GM18505 (cell line): ENCODE data around the gene PHF13.

ENCODE experiments used
- ATAC-seq: cut with Tn5 transposase; IDR thresholded peaks from one replicate; pipeline ENCODE4 v1.9.1; 2021; ENCODE audit not compliant: unreplicated experiment
- POLR2A ChIP-seq: IDR thresholded peaks from 4 replicates; pipeline ENCODE4 v1.6.1; 2011; ENCODE audit warnings: borderline replicate concordance; ENCODE audit not compliant: insufficient read depth, insufficient read length; ENCODE audit errors: extremely low read depth

PHF13 gene

GRCh38 chr1:6601049-6601922, 12.2 kb upstream of the PHF13 start:
- no peak for ATAC-seq
- no peak for TF ChIP-seq POLR2A

DNA sequence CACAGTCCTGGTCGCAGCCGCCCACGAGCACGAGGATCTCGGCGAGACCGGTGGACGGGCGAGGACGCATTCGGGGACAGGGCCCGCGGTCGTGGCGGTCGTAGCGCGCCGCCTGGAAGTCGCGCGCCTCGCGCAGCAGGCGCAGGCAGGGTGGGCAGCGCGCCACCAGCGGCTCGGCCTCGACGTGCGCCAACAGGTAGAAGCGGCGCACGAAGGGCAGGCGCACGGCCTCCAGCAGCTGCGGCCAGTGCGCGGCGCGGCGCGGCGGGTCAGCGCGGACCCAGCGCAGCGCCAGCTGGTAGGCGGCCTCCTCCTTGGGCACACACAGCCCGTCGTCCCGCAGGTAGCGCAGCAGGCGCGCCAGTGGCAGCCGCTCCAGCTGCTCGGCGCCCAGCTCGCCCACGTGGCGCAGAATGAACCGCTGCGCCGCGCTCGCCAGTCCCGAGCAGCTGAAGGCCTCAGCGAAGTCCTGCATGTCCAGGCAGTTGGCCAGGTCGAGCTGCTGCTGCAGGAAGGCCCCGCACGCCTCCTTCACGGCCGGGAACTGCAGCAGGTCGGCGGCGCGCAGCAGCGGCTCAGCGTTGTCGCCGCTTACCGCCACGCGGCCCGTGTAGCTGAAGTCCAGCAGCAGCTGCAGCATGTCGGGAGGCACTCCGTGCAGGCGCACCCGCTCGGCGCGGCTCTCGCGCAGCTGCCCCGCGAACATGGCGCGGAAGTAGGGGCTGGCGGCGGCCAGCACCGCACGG, 11.4 kb upstream of the PHF13 start:
- ATAC-seq: peak; percentile 28
- TF ChIP-seq POLR2A: no peak

- peak; percentile 93 for TF ChIP-seq POLR2A
- ATAC-seq: peak; percentile 60
Observed at GRCh38 chr1:6602669-6603237, 10.8 kb upstream of the PHF13 start, which contains the start of gene KLHL21. KLHL21 (minus strand) TSS chr1:6602869; CDS start chr1:6602817, 52 bp downstream.

GRCh38 chr1:6603238-6603914, 10.2 kb upstream of the PHF13 start:
- peak; percentile 29 for ATAC-seq
- TF ChIP-seq POLR2A: peak; percentile 52

GRCh38 chr1:6603915-6604558, 9.5 kb upstream of the PHF13 start:
- no peak for TF ChIP-seq POLR2A
- no peak for ATAC-seq

DNA sequence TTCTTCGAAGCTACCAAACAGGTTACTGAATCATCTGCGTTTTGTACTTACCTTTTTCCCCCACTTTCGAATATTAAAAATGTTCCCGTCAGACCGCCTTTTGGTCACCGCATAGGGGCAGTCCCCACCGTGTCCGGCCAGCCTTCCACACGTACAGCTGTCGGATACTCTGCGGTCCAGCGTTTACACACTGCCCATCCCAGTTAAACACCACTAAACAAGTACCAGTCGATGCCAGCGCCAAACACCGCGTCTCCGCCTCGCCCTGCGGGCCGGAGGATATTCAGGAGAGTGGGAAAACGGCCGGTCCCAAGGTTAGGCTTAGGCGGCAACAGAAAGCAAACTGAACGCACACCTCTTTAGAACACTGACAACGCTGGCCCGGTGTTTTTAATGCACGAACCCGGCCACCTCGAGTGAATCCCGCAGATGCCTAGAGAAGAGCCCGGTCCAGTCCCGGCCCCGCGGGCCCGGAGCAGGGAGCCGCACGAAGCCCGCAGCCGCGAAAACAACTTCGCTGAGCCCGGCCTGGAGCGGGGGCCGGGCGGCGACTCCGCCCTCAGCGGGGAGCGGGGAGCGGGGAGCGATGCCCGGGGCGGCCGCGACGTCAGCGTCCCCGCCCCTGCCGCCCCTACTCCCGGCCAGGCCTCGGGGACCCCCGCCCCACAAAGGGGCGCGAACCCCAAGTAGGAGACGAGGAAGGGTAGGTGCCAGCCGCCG, 730 bp upstream of the PHF13 start:
- peak; percentile 34 for ATAC-seq
- TF ChIP-seq POLR2A: no peak

DNA sequence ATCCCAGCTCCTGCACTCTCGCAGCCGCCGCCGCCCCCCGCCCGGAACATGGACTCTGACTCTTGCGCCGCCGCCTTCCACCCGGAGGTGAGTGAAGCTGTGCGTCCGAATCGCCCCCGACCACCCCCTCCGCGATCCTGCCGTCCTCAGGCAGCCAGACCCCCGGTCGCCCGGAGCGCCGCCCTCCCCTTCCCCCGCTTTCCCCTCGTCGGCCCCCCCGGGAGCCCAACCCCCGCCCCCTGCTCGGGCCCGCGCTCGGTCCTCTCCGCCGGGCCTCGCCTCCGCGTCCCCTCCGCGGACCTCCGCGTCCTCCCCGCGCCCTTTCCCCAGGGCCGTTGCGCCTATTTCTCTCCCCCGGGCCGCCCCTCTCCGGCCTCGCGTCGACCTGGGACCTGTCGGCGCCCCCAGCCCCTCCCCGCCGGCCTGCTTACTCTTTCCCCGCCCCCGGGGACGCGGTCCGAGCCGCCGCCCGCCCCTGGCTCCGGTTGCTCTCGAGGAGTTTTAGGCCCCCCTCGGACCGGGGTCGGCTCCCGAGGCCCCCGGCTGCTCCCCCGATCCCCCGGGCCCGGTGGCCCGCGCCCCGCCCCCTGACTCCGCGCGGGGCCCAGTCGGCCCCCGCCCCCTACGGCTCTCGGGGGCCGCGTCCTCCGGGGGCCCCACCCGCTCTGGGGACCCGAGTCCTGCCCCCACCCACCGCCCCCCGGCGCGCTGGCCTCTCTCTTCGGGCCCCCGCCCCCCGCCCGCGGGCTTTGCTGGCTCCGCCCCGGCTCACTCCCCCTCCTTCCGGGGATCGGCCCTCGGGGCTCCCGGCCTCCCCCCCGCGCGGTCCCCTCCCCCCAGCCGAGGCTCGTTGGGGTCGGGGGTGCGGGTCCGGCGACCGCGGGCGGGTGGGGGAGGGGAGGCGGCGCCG, 743 bp downstream of the PHF13 start:
- no peak for TF ChIP-seq POLR2A
- no peak for ATAC-seq

DNA sequence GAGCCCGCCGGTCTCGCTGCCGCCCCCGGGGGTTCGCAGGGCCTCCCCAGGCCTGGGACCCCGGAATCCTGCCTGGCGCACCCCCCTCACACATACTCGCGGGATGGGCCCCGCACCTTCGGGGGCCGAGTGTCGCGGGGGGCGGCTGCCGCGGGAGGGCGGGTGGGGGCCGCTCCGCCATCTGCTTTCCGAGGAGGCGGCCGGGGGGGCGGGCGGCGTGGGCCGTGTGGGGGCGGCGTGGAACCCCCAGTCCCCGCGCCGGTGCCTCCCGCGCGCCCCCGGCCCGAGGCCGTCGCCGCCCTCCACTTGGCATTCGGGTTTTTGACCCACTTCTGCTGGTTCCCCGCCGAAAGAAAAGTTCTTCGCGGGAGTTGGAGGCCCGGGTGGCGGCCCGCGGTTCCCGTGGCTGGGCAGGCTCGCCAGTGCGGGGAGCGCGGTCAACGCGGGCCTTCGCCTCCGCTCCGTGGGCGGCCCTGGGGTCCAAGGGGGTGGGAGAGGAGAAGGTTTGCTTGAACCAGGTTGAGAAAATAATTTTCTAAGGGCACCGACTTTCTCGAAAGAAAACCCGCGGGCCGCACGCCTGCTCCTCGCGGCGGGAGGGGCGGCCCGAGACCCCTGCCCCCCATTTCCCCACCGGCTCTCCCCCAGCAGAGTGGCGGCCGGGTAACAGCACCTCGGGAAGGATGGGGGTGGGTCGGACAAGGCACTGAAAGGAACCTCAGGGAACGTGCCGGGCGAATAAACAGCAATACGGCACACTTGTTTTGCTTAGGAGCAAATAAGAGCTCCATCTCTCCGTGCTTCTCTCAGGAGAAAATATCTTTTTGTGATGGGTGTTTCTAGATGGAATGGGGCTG, 1.6 kb downstream of the PHF13 start:
- no peak for TF ChIP-seq POLR2A
- ATAC-seq: no peak

- TF ChIP-seq POLR2A: no peak
Observed at GRCh38 chr1:6619045-6619444, 5.5 kb downstream of the PHF13 start.

More at GRCh38 chr1:6619045-6619444, 5.5 kb downstream of the PHF13 start:
- no peak for ATAC-seq
